ENCODE data around the gene OCSTAMP.

- TF ChIP-seq CTCF (IDR thresholded peaks at IDR 0.05; ENCODE audit: low read depth, low read length) (no peak), EZH2phosphoT487 (IDR thresholded peaks at IDR 0.05; ENCODE audit: low read depth) (no peak)
These were observed 13.9 kb upstream of the OCSTAMP start for GRCh38 chr20:46564241-46564957.
